Sigmoid colon (tissue), 4 donors: ENCODE data around the gene DYNLT3.

Experiments used
- CTCF ChIP-seq, 4 experiments: fragments of 450-650 bp in 3 of 4; fragments of 200-600 bp in 1 of 4; IDR thresholded peaks; one replicate each; pipeline ENCODE4 v1.5.1; 2016 to 2019; ENCODE audit warnings: antibody characterized with exemption in 4 of 4, mild to moderate bottlenecking in 3 of 4, moderate library complexity in 2 of 4
- EP300 ChIP-seq, 4 donors: sonication (generic); formaldehyde crosslinking; IDR thresholded peaks; one replicate each; pipeline ENCODE4 v1.6.1; 2017; ENCODE audit warnings: antibody characterized with exemption in 4 of 4
- POLR2A ChIP-seq, 2 donors: fragments of 450-650 bp; IDR thresholded peaks; one replicate each; pipeline ENCODE4 v1.6.1; 2016; ENCODE audit warnings: antibody characterized with exemption in 2 of 2, mild to moderate bottlenecking in 2 of 2, moderate library complexity in 2 of 2
- POLR2AphosphoS5 ChIP-seq, 4 donors: sonication (generic); formaldehyde crosslinking; IDR thresholded peaks; one replicate each; pipeline ENCODE4 v1.6.1; 2017; ENCODE audit warnings: antibody characterized with exemption in 4 of 4

- TF ChIP-seq CTCF (IDR thresholded peaks at IDR 0.05) (no peak), POLR2A (IDR thresholded peaks at IDR 0.05) (no peak), EP300 (IDR thresholded peaks at IDR 0.05) (no peak), POLR2AphosphoS5 (IDR thresholded peaks at IDR 0.05) (no peak)
These were observed 16.4 kb upstream of the DYNLT3 start for GRCh38 chrX:37863728-37864127.
